Loucy (cell line): ENCODE measurements around the gene RTN4.

Source experiments
- H2AFZ ChIP-seq: fragments of 200-600 bp; sonication (generic); 2 replicates; pipeline ENCODE4 v1.6.0; 2016; ENCODE audit warnings: antibody characterized with exemption, mild to moderate bottlenecking, low read length, moderate library complexity
- H3F3A ChIP-seq: fragments of 200-600 bp; 2 replicates; pipeline ENCODE4 v1.6.0; 2016; ENCODE audit warnings: antibody characterized with exemption, low read depth, mild to moderate bottlenecking
- H3K27me3 ChIP-seq: fragments of 200-600 bp; sonication (generic); 2 replicates; pipeline ENCODE4 v1.6.1; 2014; ENCODE audit warnings: low read length, mild to moderate bottlenecking; ENCODE audit not compliant: insufficient read depth, poor library complexity, severe bottlenecking
- H3K36me3 ChIP-seq: fragments of 200-600 bp; sonication (generic); 2 replicates; pipeline ENCODE4 v1.6.1; 2016; ENCODE audit warnings: low read length; ENCODE audit not compliant: insufficient read depth
- H3K4me1 ChIP-seq: fragments of 200-600 bp; sonication (generic); 2 replicates; pipeline ENCODE4 v1.5.1; 2014; ENCODE audit warnings: low read length, mild to moderate bottlenecking; ENCODE audit not compliant: insufficient read depth, poor library complexity, severe bottlenecking
- H3K4me2 ChIP-seq: fragments of 200-600 bp; sonication (generic); 2 replicates; pipeline ENCODE4 v1.6.0; 2014; ENCODE audit warnings: antibody characterized with exemption, low read length, low read depth, mild to moderate bottlenecking; ENCODE audit not compliant: poor library complexity, severe bottlenecking
- H3K4me3 ChIP-seq: fragments of 200-600 bp; sonication (generic); 2 replicates; pipeline ENCODE4 v1.5.1; 2014; ENCODE audit warnings: low read length, mild to moderate bottlenecking, mixed read lengths; ENCODE audit not compliant: poor library complexity, severe bottlenecking
- H3K79me2 ChIP-seq: fragments of 200-600 bp; sonication (generic); 2 replicates; pipeline ENCODE4 v1.6.1; 2014; ENCODE audit warnings: low read length; ENCODE audit not compliant: insufficient read depth
- H3K9ac ChIP-seq: fragments of 200-600 bp; sonication (generic); 2 replicates; pipeline ENCODE4 v1.6.0; 2014; ENCODE audit warnings: mild to moderate bottlenecking, low read depth, low read length, moderate library complexity; ENCODE audit not compliant: poor library complexity, severe bottlenecking
- H3K9me2 ChIP-seq: fragments of 200-600 bp; sonication (generic); replicated peaks from 2 replicates; pipeline ENCODE4 v1.6.1; 2016; ENCODE audit warnings: low read depth, low read length, mixed read lengths
- H3K9me3 ChIP-seq: fragments of 200-600 bp; sonication (generic); 2 replicates; pipeline ENCODE4 v1.6.1; 2014; ENCODE audit warnings: mild to moderate bottlenecking, antibody characterized with exemption, low read length, low read depth; ENCODE audit not compliant: insufficient read depth
- H4K20me1 ChIP-seq: fragments of 200-600 bp; sonication (generic); 2 replicates; pipeline ENCODE4 v1.6.0; 2014; ENCODE audit warnings: antibody characterized with exemption, low read length, mild to moderate bottlenecking; ENCODE audit not compliant: insufficient read depth, poor library complexity, severe bottlenecking
- EZH2phosphoT487 ChIP-seq: fragments of 200-600 bp; IDR thresholded peaks from 2 replicates; pipeline ENCODE4 v1.6.1; 2018; ENCODE audit warnings: antibody characterized with exemption, mild to moderate bottlenecking, moderate library complexity, borderline replicate concordance
- TF ChIP-seq, protein P1 (sequence below): fragments of 200-600 bp; sonication (generic); conservative IDR thresholded peaks from 2 replicates; pipeline ENCODE4 v1.5.1; 2014; ENCODE audit warnings: mild to moderate bottlenecking, antibody characterized with exemption, low read length

Gene RTN4

DNA sequence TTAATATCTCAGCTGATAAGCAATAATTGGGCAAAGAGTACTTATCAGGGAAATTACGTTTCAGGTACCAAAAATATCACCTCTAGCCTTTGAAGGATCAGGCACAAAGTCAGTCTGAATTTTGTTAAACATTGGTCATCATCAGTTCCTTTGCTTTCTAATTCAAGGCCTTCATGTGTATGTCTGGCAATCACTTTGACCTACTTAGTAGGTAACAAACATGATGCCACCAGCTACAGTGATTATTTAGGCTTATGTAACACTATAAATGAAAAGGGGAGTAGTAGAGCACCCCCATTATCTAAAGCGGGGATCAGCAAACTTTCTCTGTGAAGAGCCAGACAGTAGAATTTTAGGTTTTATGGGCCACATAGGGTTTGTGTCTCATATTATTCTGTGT, 75.1 kb downstream of the RTN4 start:
- H3K4me1 ChIP-seq, result no peaks in the 10 kb centered on the region
- H3K9me2 ChIP-seq, result no peaks in the 10 kb centered on the region
- H3K9me3 ChIP-seq, result no peaks in the 10 kb centered on the region
- H3K4me3 ChIP-seq, result no peak overlapping the region
- H3F3A ChIP-seq, result no peaks in the 10 kb centered on the region
- no peak overlapping the region for H3K9ac ChIP-seq
- peaks cover 26% of the 10 kb centered on the region for H4K20me1 ChIP-seq
- TF ChIP-seq EZH2phosphoT487, result no peak
- TF ChIP-seq, protein P1, sequence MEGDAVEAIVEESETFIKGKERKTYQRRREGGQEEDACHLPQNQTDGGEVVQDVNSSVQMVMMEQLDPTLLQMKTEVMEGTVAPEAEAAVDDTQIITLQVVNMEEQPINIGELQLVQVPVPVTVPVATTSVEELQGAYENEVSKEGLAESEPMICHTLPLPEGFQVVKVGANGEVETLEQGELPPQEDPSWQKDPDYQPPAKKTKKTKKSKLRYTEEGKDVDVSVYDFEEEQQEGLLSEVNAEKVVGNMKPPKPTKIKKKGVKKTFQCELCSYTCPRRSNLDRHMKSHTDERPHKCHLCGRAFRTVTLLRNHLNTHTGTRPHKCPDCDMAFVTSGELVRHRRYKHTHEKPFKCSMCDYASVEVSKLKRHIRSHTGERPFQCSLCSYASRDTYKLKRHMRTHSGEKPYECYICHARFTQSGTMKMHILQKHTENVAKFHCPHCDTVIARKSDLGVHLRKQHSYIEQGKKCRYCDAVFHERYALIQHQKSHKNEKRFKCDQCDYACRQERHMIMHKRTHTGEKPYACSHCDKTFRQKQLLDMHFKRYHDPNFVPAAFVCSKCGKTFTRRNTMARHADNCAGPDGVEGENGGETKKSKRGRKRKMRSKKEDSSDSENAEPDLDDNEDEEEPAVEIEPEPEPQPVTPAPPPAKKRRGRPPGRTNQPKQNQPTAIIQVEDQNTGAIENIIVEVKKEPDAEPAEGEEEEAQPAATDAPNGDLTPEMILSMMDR, result no peak
- H3K79me2 ChIP-seq, result peaks cover 53% of the 10 kb centered on the region
- H3K4me2 ChIP-seq, result no peak overlapping the region
- no peaks in the 10 kb centered on the region for H3K27me3 ChIP-seq
- peaks cover 71% of the 10 kb centered on the region; the same call in 1 of the 2 replicates for H3K36me3 ChIP-seq
- no peak overlapping the region for H2AFZ ChIP-seq

DNA sequence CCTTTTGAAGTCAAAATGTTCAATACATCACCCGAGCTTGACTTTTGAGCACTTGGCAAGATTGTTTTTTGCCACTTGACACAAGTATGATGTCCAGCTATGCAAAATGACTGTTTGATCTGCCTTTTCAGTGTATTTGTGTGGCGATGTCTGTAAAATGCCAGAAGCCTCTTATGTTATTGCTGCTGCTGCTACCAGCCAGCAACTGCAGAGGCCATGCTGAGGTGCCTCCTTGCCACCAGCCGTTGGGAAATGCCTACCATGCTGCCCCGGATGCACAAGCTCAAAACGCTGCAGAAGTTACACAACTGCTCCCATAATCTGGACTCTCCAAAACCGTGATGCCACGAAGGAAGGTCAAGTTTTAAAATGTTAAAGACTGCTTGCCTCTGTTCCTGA, 80.3 kb downstream of the RTN4 start:
- H3K9me2 ChIP-seq, result no peaks in the 10 kb centered on the region
- no peaks in the 10 kb centered on the region for H3K27me3 ChIP-seq
- H3K9ac ChIP-seq, result no peak overlapping the region
- peaks cover 12% of the 10 kb centered on the region for H3K79me2 ChIP-seq
- no peak overlapping the region for H2AFZ ChIP-seq
- no peaks in the 10 kb centered on the region for H3F3A ChIP-seq
- H3K4me3 ChIP-seq, result no peak overlapping the region
- no peak overlapping the region for H3K4me2 ChIP-seq
- H3K9me3 ChIP-seq, result no peaks in the 10 kb centered on the region
- H4K20me1 ChIP-seq, result peaks cover 5% of the 10 kb centered on the region
- H3K4me1 ChIP-seq, result no peaks in the 10 kb centered on the region
- peaks cover 59% of the 10 kb centered on the region; the same call in 1 of the 2 replicates for H3K36me3 ChIP-seq
- TF ChIP-seq, protein P1, result no peak
- no peak for TF ChIP-seq EZH2phosphoT487

GRCh38 chr2:54969295-54969939, 80.8 kb downstream of the RTN4 start:
- H3F3A ChIP-seq, result no peaks in the 10 kb centered on the region
- H3K79me2 ChIP-seq, result peaks cover 8% of the 10 kb centered on the region
- H3K4me2 ChIP-seq, result no peak overlapping the region
- no peak overlapping the region for H3K9ac ChIP-seq
- H3K9me3 ChIP-seq, result no peaks in the 10 kb centered on the region
- no peak overlapping the region for H2AFZ ChIP-seq
- peaks cover 59% of the 10 kb centered on the region; the same call in 1 of the 2 replicates for H3K36me3 ChIP-seq
- no peaks in the 10 kb centered on the region for H3K9me2 ChIP-seq
- TF ChIP-seq EZH2phosphoT487, result no peak
- TF ChIP-seq, protein P1, result no peak
- H3K4me1 ChIP-seq, result no peaks in the 10 kb centered on the region
- peaks cover 5% of the 10 kb centered on the region for H4K20me1 ChIP-seq
- H3K4me3 ChIP-seq, result no peak overlapping the region
- no peaks in the 10 kb centered on the region for H3K27me3 ChIP-seq
